Activated CD8-positive, alpha-beta memory T cell treated with anti-CD3 and anti-CD28 coated beads for 1 hour (primary cell): Measurements from ENCODE around the gene LHFPL3.

Experiments
- DNase-seq, 2 donors: peaks; one replicate each; pipeline ENCODE4 v3.0.0-alpha.2; 2020; ENCODE audit warnings: low read depth in 1 of 2; ENCODE audit errors: extremely low read depth in 1 of 2

LHFPL3 gene

DNA sequence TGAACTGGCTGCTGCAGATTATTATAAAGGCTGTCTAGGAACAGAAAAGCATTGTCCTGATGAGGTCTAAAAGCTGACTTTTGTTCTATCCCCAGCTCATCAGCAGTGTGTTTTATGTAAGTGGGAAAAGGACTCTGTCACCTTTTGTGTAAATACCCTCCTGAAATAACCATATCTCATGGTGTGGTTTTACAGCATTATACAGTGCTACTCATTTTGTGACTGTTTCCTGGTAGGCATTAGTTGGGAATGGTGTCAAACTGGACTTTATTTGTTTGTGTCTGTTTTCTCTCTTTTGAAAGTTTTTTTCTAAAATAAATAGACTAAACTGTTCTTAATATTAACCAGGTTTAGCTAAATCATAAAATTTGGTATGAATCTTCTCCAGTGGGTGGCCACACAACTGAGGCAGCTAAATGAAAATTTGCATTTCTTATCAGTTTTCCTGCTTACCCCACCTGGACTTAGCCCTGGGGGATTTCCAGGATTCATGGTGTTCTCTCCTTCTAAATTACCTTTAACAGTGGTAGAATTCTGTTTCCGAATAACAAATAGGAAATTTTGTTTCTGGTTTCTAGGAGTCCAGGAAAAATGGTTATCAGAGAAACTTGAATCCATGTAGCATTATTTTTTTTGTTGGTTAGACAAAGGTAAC, 140.9 kb downstream of the LHFPL3 start:
- no peak for DNase-seq

DNA sequence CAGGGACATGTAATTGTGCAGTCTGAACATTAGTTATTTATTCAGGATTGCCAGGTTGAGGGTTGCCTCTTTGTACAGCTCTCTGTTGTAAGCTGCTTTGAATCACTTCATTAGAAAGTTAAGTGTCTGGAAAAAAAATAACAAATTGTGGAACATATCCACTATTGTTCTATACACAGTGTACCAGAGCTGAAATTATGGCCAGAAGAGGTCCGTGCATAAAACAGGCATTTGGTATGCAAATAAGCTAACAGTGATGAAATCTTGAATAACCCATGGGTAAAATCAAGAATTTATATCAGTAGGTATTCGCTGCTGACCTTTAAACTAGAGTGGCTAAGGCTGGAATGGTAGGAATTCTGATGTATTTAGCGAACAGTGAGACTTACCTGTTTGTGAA, 152.1 kb downstream of the LHFPL3 start:
- no peak for DNase-seq

DNA sequence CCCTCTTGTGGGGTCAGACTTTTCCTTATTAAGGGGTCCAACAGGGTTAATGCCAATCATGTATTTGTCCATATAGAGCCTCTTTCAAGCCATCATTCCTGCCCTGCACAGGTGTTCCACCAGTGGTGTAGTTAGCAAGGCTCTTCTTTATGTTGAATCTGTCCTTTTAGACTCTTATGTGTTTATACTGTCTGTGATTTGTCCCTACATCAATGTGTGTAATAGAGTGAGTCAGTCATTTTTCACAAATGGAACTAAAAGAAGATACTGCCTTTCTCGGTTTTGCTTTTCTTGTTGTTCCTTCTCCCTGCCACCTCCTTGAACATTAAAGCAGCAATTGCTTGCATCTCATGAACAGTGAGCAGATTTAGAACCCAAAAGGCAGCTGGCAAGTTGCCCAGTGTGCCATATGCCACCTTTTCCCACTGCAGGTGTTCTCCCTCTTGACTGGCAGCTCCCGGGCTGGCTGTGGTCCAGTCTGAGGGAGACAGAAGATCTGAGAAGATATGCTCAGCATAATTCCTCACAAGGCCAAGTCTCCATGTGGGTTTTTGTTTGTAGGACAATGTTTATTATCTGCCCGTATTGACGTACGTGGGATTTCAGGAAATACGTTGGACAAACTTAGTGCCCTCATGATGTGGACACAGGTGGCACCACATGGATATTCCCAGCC, 154.1 kb downstream of the LHFPL3 start:
- no peak for DNase-seq

DNA sequence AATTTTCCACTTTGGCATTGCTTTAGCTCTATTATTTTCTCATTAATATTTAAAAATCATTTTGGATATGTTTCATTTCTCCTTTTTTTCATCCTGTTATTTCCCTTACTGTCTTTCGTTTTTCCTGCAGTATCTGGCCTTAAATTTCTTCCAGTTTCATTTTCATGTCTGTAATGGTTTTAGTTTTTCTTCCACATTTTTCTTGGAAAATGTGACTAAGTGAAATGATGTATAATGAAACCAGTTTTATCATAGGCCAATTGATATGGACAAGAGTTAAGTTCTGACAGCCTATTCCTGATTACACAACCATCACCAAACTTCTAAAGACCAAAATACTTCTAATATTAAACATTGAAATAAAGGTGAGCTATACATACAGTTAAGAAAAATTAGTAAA, 158.5 kb downstream of the LHFPL3 start:
- no peak for DNase-seq

DNA sequence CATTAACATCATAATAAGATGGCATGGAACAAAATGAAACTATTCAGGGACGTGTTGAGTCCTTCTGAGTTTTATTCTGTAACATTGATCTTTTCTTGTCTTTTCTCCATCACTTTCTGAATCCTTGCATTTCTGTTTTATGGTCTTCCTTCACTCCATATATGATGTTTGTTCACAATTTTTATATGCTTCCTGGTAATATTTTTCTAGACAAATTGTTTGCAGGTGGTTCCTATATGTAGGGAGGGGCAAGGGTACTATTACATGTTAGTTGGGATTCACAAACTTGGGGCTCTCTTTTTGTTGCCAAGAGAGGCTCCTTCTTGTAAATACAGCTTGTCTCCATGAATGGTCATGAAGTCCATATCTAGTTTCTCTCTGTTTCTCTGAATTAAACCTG, 159.2 kb downstream of the LHFPL3 start:
- no peak for DNase-seq

DNA sequence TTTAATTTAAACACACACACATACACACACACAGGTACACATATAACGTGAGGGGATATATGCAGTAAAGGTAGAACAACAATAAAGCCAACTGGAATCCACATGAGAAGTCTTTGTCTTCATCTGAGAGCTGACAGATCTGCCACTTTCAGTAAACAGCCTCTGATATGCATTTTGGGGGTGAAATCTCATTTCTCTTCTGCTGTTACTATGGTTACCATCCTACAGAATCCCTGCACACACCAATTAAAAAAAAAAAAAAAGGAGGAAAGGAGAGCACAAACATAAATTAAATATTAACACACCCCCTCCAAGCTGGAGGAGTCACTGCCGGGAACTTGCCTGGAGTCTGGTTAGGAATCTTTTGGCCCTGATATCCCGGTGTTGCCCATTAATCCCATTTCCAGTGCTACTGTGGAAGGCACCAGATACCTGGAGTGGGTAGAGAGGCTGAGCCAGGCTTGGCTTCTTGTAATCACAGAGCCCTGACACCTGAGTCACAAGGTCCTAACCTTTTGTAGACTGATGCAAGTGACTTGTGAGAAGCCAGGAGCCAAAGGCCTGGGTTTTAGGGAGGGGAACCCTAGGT, 169.1 kb downstream of the LHFPL3 start:
- no peak for DNase-seq

DNA sequence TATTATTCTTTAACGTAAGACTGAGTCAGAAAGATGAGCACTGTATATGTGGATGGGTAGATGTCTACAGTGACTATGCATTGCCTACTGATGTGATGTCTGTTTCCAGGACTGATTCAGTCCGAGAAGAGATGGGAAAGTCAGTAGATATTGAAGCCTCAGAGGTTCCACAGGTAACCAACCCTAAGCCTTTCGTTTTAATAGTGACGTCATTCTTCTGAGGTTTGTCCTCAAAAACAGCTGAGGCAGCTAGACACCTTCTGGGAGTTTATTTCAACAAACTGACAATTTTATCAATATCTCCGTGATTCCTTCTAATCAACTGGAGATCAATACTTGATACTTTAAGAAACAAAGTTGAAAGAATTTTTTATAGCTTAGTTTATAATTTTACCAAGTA, 171.6 kb downstream of the LHFPL3 start:
- no peak for DNase-seq

DNA sequence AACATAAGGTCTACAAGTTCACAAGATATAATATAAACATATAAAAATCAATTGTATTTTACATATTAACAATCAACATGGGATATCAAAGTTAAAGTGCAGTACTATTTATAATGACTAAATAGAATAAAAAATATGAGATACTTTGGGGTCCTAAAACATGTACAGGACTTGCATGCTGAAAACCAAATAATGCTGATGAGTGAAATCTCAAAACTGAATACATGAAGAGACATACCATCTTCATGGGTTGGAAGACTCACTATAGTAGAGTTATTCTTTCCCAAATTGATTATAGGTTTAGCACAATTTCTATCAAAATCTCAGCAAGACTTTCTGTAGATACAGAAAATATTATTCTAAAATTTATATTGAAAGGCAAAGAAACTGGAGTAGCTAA, 181.5 kb downstream of the LHFPL3 start:
- no peak for DNase-seq

DNA sequence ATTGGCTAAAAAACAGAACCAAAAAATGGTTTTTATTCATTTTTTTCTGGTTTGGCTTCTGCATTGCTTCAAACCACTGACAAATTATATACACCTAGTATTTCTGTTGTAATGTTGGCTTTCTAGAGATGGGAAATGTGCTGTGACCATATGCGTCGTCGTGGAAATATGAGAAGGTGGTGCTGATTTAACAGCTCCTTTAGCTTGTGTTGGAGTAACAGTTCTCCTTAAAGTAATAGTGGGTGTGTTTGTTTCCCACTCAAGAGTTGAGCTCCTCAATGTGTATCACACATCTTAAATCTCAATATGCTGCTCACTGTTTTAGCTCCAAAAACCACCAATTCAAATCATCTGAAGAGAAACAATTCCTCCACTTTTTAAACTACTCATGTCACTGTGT, 196.4 kb downstream of the LHFPL3 start:
- DNase-seq: no peak

DNA sequence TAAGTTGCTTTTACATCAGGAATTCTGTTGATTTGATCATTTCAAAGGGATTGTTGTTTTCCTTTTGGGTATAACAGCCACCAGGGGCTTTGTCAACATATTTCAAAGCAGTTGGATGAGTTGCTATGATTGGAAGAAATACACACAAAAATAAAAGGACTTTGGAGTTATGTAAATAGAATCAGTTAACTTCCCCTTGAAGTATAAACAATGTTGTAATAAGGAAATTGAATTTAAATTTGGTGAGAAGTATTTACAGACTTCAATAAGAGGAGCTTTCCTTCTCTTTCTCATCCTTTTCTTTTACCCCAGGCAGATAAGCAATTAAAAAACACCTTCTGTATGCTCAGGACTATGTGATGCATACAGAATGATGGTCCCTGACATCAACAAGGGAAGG, 199.7 kb downstream of the LHFPL3 start:
- DNase-seq: no peak

DNA sequence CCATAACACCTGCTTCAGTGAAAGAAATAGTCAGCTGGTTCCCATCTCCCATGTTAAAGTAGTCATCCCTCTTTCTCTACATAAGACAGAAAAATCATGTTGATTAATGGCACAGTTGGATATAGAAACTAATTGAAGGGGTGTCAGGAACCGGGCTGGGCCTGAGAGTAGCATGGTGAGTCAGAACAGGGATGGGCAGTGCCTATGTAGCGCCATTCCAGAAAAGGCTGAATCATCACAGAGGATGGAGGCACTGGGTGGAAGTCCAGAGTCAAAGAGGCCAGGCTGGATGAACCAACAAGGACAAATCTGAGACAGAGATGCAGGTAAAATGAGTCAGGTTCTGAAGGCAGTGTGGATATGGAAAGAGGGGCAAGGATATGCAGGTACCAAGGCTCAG, 201.2 kb downstream of the LHFPL3 start:
- no peak for DNase-seq

DNA sequence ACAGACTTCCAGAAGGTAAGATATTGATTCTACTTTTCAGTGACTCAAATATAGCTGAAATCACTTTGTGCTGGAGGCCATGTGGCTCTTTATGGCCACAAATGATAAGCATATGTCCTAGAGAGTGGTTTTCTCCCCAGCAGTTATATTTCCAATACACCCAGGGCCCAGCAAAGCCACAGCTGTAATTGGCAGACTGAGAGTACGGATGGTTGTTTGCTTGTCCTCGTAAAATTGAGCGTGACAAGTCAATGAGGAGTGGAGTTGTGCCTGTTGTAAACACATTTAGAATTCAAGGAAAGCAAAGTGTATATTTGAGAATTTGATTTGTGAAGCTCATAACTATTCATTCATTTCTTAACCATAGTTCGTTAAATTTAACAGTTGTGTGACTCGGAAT, 201.8 kb downstream of the LHFPL3 start:
- no peak for DNase-seq

DNA sequence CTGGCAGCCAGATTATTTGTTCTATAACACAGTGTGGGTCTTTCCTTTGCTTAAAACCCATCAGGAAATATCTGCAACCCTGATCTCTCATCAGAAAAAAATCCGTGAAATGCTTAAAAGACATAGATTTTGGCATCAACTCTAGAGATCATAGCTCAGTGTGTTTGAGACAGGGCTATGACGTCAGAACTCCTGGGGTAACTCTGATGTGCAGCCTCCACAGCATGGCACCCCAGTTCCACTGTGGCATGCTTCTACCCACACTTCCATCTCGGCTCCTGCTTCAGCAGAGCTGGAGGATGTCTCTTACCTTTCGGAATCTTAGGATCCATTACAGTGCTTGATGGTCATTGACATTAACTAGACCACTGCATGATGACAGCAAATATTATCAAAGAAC, 205.7 kb downstream of the LHFPL3 start:
- no peak for DNase-seq

DNA sequence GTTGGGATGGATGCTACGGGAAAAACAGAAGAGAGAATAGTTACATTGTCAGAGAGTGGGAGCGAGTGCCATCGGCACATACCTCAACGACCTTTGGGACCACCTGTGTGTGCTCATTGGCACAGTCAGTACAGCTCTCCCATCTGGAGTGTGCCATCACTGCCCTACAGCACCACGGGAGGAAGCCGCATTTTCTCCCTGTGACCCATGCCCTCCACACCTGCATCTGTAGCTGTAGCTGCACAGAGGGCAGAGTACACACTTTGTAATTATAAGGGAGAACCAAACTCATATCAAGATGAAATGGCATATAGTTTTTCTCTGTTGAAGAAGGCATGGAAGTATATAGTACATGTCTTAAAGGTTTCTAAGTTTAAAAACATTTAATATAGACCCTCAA, 207.4 kb downstream of the LHFPL3 start:
- DNase-seq: no peak

DNA sequence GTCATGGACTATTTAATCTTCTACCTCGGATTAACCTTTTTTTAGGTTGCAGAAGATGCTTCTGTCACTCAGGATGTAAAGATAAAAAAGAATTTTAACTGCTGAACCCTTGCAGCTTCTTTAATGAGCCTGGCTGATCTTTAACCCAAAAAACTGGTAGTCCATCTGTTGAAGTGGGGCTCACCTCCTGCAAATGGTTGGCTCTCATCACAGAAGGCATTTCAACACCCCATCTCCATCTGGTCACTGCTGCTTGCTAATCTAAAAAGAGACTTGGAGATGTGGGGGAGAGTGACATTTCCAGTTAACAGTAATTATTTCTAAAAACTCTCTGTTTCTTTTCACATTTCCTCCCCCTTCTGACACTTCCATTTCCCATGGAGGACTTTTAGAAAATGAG, 208.6 kb downstream of the LHFPL3 start:
- DNase-seq: no peak

DNA sequence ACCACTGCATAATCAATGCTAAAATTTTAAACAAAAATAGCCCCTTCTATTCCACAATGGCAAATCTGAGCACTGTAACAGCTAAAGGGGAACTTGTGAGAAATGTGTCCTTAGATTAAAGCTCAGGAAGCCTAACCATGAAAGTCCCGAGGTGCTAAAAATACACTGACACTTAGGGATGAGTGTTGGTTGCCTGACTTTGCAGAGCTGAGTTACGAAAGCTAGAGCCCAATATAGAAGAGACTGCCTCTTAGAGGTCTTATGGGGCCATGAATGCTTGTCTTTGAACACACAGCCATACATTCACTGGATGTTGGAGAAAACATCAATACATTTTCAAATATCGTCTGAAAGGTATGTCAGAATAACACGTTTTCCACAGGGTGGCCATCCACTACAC, 209.7 kb downstream of the LHFPL3 start:
- no peak for DNase-seq

DNA sequence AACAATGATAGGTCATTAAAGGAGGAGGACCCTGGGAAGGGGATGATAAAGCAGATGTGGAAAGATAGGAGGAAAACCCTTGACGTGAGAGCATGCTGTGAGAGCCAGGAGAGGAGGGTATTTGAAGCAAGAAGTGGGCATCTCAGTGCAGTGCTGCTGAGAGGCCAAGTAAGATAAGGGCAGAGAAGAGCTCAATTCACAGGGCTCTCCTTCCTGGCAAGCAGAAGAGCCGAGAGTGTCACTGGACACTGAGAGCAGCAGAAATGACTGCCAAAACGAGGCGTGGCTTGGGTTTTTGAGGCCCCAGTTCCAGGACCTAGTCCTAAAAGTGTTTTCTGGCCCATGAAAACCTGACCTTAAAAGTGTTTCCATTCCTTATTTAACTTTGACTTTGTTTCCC, 213.5 kb downstream of the LHFPL3 start:
- no peak for DNase-seq

DNA sequence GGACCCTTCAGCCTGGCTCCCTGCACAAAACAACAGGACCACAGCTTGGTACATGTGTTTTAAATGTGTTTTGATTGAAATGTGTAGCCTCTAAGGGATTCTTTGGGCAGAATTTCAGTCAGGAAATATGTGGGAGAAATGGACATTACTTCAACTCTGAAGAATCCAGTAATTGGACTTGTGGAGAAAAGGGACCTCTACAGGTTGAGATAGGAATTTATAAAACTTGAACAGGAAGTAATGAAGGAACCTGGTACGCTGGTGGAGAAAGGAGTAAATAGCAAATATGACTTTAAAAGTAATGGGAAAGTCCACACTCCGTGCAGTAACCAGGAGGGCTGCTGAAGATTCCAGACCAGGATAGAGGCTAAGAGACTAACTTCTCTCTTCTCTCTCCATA, 220.5 kb downstream of the LHFPL3 start:
- DNase-seq: no peak

DNA sequence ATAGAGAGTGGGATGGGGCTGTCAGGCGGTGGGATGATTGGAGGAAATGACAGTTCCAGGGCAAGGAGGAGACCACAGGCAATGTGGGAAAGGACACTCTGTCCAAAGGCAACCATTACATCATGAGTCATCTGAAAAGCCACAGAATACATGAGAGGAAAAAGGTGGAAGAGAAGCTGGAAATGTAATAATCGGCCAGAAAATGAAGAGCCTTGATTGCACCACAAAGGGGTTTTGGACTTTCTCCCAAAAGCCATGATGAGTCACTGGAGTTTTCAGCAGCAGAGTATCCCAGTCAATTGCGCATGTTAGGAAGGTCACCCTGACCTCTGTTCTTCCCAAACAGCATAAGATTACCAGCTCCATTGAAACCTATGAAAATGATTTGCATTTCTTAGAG, 222.0 kb downstream of the LHFPL3 start:
- DNase-seq: no peak

DNA sequence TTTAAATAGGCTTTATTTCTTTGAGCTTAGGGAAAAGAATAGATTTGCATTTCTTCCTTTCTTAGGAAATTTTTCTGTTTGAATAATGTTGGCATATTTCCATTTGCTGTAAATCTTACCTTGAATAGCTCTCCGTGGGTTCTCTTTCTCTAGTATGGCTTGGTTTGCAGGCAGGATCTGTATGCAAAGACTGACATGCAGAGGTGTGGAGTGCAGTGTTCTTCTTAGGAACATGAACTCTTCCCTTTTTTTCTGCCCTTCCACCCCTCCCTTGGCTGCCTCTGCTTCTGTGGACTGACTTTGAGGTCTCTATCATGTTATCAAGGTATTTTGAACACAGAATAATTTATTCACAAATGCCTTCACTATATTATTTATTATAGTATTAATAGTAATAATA, 222.8 kb downstream of the LHFPL3 start:
- DNase-seq: no peak

DNA sequence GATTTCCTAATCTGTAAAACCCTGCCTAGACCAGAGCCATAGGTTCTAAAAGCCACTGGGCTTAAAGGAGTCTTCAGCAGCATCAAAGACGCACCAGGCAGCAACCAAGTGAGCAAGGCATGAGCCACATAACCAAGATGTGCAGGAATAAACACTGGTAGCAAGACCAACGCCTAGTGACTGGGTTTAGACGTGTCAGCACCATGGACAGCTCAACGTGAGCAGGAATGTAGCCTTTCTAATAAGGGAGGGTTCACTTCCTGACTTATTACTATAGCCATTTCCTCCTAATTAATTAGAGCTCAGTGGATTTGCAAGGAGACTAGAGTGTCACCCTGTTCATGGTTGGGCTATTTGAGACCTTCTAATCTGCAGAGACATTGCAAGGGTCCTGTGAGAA, 223.7 kb downstream of the LHFPL3 start:
- DNase-seq: no peak

DNA sequence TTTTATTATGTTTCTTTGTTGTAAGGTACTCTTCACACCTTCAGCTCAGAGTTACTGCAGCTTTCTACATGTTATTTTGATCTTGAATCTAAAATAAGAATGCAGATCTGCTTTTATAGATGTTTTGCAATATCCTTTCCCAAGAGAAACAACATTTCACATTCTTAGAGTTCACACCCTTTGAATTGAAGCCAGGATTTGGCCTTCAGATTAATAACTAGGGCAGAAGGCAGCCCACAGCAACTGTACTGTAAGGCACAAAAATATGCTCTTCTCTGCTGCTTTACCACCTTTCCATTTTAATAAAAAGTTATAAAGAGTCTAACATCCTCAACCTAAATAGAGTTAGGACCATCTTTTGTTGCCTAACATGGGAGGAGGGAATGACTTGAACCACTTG, 224.7 kb downstream of the LHFPL3 start:
- DNase-seq: no peak
